Prostate gland (tissue), 2 donors: ENCODE measurements around the gene ATG2A. TPM values are rescaled to one million over a fixed set of nuclear protein-coding genes. Genes with fewer than 3 reads are reported as not detected.

Source experiments
- DNase-seq: peaks from one replicate; pipeline ENCODE4 v3.0.0-alpha.2; 2019; ENCODE audit warnings: low spot score
- H3K27ac ChIP-seq, 2 donors: fragments of 200-600 bp; sonication (generic); 2 replicates each; pipeline ENCODE4 v1.5.1; 2017 to 2019
- H3K27me3 ChIP-seq: fragments of 200-600 bp; sonication (generic); replicated peaks from 2 replicates; pipeline ENCODE4 v1.5.1; 2019; ENCODE audit not compliant: insufficient read depth
- H3K36me3 ChIP-seq, 2 donors: fragments of 200-600 bp; sonication (generic); 1 replicate in 1 of 2; 2 replicates in 1 of 2; pipeline versions ENCODE4 v1.5.1 to v1.8.1; 2017 to 2019
- H3K4me1 ChIP-seq: fragments of 200-600 bp; sonication (generic); replicated peaks from 2 replicates; pipeline ENCODE4 v1.5.1; 2019
- H3K4me3 ChIP-seq, 2 donors: fragments of 200-600 bp; sonication (generic); 2 replicates each; pipeline ENCODE4 v1.5.1; 2017 to 2019
- H3K9me3 ChIP-seq: fragments of 200-600 bp; sonication (generic); 2 replicates; pipeline ENCODE4 v1.5.1; 2017
- POLR2A ChIP-seq: fragments of 450-650 bp; IDR thresholded peaks from one replicate; pipeline ENCODE4 v1.6.1; 2016; ENCODE audit warnings: antibody characterized with exemption, mild to moderate bottlenecking
- POLR2AphosphoS5 ChIP-seq: sonication (generic); formaldehyde crosslinking; IDR thresholded peaks from one replicate; pipeline ENCODE4 v1.6.1; 2017; ENCODE audit warnings: antibody characterized with exemption
- WGBS: methylation state at CpG from one replicate; pipeline ENCODE4 v1.1.5; 2018; 5-methylcytosine and 5-hydroxymethylcytosine counted together
- intact Hi-C: fragments of 100-400 bp; cut with DNase I; formaldehyde crosslinking; loops from one replicate; pipeline ENCODE4 v1.14.2; 2022
- total RNA-seq, 2 donors: library from RNA; depleted of rRNA; stranded (reverse); fragments of >200 nt; gene quantifications; one replicate each; pipeline ENCODE4 v1.1.0, GENCODE V29; 2016
- TF ChIP-seq, protein P1 (sequence below), 4 experiments: fragments of 200-600 bp in 2 of 4; fragments of 450-650 bp in 2 of 4; sonication (generic) in 2 of 4; IDR thresholded peaks; 1 replicate in 3 of 4; 2 replicates in 1 of 4; pipeline ENCODE4 v1.5.1; 2016 to 2019; ENCODE audit warnings: antibody characterized with exemption in 4 of 4, mild to moderate bottlenecking in 2 of 4, moderate library complexity in 2 of 4

The ATG2A gene
- total RNA-seq, 2 donors from 2014 or later, result 38.4 to 66.1 TPM

DNA sequence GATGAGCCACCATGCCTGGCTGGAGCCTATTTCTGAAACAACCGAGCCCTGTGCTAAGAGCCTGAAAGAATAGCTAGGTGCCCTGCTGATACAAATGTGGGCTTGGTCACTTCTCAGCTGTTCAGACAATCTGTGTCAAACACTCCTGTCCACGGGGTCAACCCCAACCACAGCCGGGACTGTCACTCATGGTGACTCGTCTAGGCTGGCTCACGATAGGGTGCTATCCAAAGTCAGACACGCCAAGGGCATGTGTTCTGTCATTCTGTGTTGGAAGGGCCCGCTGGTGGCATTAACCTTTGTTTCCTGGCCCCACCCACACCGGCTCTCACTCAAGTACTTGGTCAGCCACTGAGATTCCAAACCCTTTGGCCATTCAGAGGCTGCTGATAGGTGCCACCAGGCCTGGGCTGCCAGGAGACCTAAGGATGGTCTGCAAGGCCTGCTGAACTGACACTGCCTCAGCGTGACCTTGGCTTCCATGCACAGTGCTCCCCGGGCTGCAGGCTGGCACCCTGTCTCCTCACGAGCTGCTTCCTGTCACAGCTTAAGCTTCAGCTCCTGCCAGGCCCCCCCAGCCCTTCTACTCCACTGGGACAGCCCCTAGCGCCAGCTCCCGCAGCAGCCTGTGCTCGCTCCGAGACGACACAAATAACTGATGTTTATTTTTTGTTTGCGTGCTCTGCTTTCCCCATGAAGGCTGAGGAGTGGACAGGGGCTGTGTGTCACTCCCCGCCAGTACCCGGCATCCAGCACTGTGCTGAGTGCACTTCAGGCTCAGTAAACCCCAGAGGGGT is 58.3 kb downstream of the ATG2A start:
- intact Hi-C loops, result loop anchor here (10.0 kb wide), 1 partner anchor 256 kb away; the partner anchor contains the start of genes TM7SF2 and ZNHIT2
- no peaks in the 10 kb centered on the region for H3K4me1 ChIP-seq
- H3K9me3 ChIP-seq, result no peaks in the 10 kb centered on the region
- no peaks in the 10 kb centered on the region for H3K27me3 ChIP-seq
- no peak overlapping the region for H3K27ac ChIP-seq
- 78% methylated on average over 19 of the region's 19 CpGs for WGBS
- H3K4me3 ChIP-seq, result no peak overlapping the region
- peaks cover 0 to 3% of the 10 kb centered on the region in 2 donors for H3K36me3 ChIP-seq
- DNase-seq, result no peak
- TF ChIP-seq, protein P1, sequence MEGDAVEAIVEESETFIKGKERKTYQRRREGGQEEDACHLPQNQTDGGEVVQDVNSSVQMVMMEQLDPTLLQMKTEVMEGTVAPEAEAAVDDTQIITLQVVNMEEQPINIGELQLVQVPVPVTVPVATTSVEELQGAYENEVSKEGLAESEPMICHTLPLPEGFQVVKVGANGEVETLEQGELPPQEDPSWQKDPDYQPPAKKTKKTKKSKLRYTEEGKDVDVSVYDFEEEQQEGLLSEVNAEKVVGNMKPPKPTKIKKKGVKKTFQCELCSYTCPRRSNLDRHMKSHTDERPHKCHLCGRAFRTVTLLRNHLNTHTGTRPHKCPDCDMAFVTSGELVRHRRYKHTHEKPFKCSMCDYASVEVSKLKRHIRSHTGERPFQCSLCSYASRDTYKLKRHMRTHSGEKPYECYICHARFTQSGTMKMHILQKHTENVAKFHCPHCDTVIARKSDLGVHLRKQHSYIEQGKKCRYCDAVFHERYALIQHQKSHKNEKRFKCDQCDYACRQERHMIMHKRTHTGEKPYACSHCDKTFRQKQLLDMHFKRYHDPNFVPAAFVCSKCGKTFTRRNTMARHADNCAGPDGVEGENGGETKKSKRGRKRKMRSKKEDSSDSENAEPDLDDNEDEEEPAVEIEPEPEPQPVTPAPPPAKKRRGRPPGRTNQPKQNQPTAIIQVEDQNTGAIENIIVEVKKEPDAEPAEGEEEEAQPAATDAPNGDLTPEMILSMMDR (IDR thresholded peaks at IDR 0.05), result no peak
- no peak for TF ChIP-seq POLR2A
- no peak for TF ChIP-seq POLR2AphosphoS5

DNA sequence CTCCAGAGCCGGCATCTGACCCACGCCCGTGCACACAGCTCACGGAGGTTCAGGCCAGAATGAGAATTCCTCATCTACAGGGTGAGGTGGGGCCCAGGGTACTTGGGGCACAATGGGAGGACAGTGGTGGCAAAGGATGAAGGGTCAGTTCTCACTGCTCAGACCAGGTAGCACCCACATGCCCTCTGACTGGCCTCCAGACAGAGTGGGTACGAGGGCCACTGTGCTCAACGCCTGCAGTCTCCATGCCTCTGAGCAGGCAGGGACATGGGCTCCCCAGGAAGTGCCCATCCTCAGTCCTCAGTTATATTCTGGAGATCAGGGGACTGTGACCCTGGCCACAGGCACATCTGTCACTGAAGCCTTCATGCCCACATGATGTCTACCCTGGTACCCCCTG is 59.5 kb downstream of the ATG2A start:
- 93% methylated on average over 4 of the region's 6 CpGs for WGBS
- H3K36me3 ChIP-seq, result peaks cover 0 to 3% of the 10 kb centered on the region in 2 donors
- TF ChIP-seq, protein P1 (IDR thresholded peaks at IDR 0.05), result no peak
- no peak for TF ChIP-seq POLR2AphosphoS5
- no peak for TF ChIP-seq POLR2A
- intact Hi-C loops, result loop anchor here (10.0 kb wide), 1 partner anchor 257 kb away; the partner anchor contains the start of genes TM7SF2 and ZNHIT2
- no peaks in the 10 kb centered on the region for H3K9me3 ChIP-seq
- no peak overlapping the region for H3K4me3 ChIP-seq
- H3K4me1 ChIP-seq, result no peaks in the 10 kb centered on the region
- no peak for DNase-seq
- no peak overlapping the region for H3K27ac ChIP-seq
- H3K27me3 ChIP-seq, result no peaks in the 10 kb centered on the region

DNA sequence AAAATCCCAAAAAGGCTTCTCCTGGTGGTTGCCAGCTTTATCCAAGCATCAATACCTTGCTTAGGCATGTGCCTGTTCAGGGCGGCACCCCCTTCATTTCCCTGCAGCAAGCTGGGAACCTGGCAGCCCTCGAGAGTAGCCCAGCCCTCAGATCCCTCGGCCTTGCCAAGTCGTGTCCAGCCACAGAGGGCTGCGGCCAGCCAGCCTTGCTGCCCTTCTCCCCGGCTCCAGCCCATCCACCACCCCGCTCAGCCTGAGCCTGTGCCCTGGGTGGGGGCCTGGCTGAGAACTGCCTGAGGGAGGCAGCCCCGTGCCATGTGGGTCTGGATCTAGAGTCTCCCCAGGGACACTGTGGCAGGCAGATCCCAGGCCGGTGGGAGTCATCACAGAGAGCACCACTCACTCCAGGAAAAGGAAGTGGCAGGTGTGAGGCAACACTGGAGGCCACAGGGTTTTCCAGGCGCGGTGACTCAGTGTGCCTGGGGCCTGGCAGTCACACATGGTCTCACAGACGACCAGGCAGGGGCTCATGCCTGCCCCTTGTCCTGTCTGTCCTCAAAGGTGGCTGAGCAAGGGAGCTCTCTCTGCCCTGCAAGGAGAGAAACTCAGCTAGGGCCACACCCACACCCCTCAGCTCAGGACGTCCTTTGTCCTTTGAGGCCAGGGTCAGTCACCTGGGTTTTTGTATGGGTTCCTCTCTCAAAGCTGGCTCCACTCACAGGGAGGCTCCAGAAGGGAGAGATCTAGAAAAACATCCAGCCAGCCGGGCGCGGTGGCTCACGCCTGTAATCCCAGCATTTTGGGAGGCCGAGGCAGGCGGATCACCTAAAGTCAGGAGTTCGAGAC is 60.4 kb downstream of the ATG2A start:
- 80% methylated on average over 20 of the region's 20 CpGs for WGBS
- intact Hi-C loops, result loop anchor here (10.0 kb wide), 1 partner anchor 258 kb away; the partner anchor contains the start of genes TM7SF2 and ZNHIT2
- no peaks in the 10 kb centered on the region for H3K9me3 ChIP-seq
- H3K27ac ChIP-seq, result no peak overlapping the region
- no peak overlapping the region for H3K4me3 ChIP-seq
- no peaks in the 10 kb centered on the region for H3K27me3 ChIP-seq
- no peak for DNase-seq
- peaks cover 0 to 3% of the 10 kb centered on the region in 2 donors for H3K36me3 ChIP-seq
- H3K4me1 ChIP-seq, result no peaks in the 10 kb centered on the region
- TF ChIP-seq POLR2A, result no peak
- TF ChIP-seq, protein P1 (IDR thresholded peaks at IDR 0.05), result no peak

DNA sequence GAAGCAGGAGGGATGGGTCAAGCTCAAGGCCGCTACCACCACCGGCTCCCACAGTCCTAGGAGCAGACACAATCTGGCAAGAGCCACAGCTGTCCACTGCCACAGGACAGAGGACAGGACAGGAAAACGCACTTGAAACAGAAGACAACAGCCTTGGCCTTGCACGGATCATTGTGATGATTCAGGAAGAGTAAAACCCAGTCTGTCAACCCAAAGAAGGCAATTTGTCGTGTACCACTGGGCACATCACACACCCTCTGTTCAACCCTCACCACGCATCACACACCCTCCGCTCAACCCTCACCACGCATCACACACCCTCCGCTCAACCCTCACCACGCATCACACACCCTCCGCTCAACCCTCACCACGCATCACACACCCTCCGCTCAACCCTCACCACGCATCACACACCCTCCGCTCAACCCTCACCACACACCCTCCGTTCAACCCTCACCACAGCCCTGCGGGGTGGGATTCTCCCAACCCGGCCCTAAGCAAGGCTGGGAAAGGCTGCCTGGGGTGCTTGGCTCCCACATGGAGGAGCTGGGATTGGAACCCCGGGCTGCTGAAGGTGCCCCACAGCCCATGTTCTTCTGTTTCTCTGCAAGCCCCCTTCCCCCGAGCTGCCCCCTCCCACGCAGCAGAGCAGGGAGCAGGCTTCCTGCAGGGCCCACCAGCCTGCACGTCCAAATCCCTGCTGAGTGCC is 61.3 kb downstream of the ATG2A start:
- Histone ChIP-seq H3K27ac (peak overlapping the region in 1 of 2 donors; percentile 36), H3K9me3 (no peaks in the 10 kb centered on the region), H3K36me3 (peaks cover 0 to 3% of the 10 kb centered on the region in 2 donors), H3K4me3 (no peak overlapping the region), H3K4me1 (no peaks in the 10 kb centered on the region), H3K27me3 (no peaks in the 10 kb centered on the region)
- TF ChIP-seq, protein P1 (IDR thresholded peaks at IDR 0.05), result no peak
- TF ChIP-seq POLR2A (no peak), POLR2AphosphoS5 (no peak)
- intact Hi-C loops, result loop anchor here (10.0 kb wide), 1 partner anchor 259 kb away; the partner anchor contains the start of genes TM7SF2 and ZNHIT2
- no peak for DNase-seq
- 83% methylated on average over 21 of the region's 22 CpGs for WGBS
